Posterior cingulate gyrus (tissue), 11 donors: ENCODE measurements around the gene SLC4A4.
A peak's percentile ranks its signal among the peaks of the same experiment; 100 is the strongest.

ENCODE experiments used
- DNase-seq, 10 donors: peaks; one replicate each; pipeline versions ENCODE4 v3.0.0 to v3.0.0-alpha.2; 2020 to 2021; ENCODE audit warnings: mixed read lengths in 3 of 10
- intact Hi-C: fragments of 100-400 bp; cut with DNase I; formaldehyde crosslinking; loops from one replicate; pipeline ENCODE4 v1.15.1; 2023

SLC4A4 gene

DNA sequence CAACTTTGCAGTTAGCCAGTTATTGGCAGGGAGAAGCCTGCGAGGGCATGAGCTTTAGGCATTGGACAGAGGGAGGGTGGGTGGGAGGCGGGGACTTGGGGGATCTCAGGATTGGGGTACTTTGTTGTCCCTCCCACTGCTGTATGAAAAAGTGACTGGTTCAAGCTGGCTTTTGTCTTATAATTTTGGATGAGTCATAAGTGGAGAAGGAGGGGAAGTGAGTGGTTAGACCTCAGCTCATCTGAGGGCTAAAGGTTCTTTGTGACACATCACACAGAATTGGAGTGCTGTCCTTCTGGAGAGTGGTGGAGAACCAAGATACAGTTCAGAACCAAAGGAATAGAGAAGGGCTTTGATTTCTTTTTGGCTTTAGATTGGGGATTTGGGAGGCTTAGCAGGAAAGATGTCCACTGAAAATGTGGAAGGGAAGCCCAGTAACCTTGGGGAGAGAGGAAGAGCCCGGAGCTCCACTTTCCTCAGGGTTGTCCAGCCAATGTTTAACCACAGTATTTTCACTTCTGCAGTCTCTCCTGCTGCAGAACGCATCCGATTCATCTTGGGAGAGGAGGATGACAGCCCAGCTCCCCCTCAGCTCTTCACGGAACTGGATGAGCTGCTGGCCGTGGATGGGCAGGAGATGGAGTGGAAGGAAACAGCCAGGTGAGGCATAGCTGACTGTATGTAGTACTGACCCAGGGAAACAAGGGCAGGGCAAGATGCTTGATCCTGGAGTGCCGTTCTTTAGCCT, at the start of gene SLC4A4:
TSS of gene SLC4A4 (plus strand) at position 175 of the 748 bp plus-strand sequence.
- intact Hi-C loops, result no loop called here
- DNase-seq, result no peak

DNA sequence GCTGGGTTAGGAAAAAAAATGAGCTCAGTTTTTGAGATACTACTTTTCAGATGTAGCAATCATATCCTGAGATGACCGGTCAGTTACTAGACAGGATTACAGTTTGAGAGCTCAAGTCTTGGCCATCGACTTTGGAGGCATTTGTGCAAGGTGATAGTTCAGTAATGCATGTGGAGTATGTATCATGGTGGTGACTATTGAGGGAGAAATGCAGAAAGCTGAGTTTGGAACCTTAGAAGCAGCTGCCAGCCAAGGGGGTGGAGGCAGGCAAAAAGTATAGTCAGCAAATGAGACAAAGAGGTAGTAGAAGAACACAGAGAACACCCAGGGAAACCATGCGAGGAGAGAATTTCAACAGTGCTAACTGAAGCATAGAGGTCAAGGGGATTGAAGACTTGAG, 48.7 kb upstream of the SLC4A4 start:
- intact Hi-C loops, result no loop called here
- DNase-seq, result no peak

DNA sequence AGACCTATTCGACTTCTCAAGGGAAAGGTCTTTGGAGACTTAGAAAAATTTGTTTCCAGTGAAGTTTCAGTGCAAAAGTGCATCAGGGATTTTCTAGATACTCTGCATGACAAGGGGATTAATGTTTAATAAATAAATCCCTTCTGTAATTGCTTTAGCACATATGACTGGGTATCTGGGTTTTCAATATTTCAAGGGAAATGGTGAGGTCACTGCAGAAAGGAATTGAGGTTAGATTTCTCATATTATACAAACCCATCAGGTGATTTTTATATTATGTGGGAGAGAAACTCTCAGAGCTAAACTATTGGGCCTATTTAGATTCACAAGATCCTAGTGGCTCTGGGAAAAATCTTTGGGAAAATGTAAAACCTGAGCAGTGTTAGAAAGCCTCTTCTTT, 48.3 kb upstream of the SLC4A4 start:
- no peak for DNase-seq
- intact Hi-C loops, result no loop called here

DNA sequence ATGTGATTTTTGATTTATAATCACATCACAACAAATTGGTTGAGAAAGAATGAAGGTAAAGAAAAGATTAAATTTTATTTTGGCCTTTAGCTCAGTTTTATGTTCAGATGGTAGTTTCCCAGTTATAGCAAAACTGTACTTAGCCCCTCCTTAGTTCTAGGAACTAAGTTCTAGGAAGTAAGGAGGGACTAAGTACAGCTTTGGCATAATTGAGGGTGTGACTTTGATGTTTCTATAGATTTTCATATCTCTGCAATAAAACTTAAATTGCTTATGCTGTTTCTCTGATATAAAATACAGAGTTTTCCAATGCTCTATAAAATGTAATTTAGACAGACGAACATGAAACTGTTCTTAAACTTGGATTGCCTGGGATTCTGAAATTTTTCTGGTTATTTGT, 46.6 kb upstream of the SLC4A4 start:
- DNase-seq, result no peak
- intact Hi-C loops, result no loop called here

DNA sequence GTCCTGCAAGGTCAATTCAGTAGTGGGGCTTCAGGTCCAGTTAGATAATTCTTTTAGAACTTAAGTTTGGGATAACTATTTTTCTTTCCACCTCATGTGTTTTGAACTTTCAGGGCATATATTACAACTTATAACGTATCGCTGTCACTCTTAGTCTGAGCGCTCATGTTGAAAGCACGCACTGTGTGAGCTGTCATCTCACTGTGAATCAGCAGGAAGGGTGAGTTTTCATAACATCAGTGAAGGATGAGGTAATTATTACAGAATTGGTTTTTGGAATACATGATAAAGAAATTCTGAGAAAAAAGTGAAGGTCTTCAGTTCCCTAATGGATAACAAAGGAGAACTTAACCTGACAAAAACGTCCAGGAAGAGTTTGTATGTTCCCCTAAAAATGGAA, 45.1 kb upstream of the SLC4A4 start:
- DNase-seq, result no peak
- intact Hi-C loops, result no loop called here

DNA sequence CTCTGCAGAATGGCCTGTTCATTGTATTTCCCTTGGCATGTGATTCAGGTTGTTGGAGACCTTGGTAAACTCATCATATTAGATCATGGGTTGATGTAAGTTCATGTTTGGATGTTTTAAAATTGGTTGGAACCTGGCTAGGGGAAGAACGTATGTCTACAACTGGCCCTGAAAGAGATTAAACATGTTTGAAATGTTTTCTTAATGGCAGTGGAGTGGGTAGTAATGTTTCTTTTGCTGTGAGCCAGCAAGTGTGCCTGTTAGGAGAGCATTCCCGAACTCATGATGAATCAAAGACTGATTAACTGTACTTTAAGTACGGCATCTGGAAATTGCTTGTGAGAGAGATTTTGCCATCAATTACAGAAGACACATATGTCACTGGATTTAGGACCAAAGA, 44.5 kb upstream of the SLC4A4 start:
- no peak for DNase-seq
- intact Hi-C loops, result no loop called here

DNA sequence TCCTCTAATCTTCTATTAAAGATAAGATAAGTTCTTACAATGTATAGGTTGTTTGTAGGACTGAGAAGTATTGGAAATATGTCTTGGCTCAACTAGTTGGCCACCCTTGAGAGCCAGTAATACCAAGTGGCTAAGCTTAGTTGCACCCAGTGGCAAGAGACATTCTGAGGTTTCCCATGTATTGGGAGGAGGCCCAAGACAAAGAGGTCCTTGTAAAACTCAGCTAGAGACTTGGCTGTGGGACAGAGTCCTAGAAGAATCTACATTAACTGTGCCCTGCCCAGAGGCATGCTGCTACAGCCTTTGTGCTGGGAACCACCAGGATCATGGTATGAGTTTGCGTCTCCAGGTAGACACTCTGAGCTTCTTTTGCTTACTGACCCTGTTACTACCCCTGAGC, 41.9 kb upstream of the SLC4A4 start:
- intact Hi-C loops, result no loop called here
- peak in 2 of 10 donors; percentile 8 to 22 for DNase-seq

DNA sequence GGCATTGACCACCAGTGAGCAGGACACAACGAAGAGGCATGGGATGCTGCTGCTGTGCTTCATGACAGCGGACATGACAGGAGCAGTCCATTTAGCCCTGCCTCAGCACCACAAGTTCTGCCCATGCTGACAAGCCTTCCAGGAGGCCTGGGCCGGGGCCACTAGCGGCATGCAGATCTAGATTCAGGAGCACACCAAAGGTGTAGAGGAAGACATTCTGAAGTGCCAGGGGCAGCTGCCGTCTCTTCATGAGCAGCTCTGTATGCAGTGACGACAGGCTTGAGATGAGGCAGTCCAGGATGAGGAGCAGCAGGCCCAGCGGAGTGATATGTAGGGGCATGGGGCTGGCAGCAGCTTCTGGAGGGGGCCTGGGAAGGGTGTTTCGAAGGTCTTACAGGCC, 38.5 kb upstream of the SLC4A4 start:
- intact Hi-C loops, result no loop called here

DNA sequence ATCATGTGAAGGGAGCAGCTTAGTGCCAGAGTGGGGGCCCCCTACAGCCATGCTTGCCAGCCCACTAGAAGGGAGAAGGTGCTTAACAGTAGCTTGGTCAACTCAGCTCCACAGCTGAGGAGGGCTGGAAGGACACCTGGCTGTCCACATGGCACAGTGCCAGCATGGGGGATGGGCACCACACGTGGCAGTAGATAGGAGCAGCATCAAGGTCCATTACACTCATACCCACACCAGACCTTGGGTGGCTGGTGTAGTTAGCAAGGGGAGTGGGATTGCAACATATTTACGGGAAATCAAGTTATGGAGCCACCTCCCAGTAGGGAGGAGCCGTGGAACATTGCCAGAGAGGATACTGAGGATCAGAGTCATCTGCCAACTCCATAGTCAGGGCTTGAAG, 37.9 kb upstream of the SLC4A4 start:
- intact Hi-C loops, result no loop called here
- DNase-seq, result no peak

More for the DNA sequence above, 38.5 kb upstream of the SLC4A4 start:
- peak in 2 of 10 donors; percentile 70 to 76 for DNase-seq

DNA sequence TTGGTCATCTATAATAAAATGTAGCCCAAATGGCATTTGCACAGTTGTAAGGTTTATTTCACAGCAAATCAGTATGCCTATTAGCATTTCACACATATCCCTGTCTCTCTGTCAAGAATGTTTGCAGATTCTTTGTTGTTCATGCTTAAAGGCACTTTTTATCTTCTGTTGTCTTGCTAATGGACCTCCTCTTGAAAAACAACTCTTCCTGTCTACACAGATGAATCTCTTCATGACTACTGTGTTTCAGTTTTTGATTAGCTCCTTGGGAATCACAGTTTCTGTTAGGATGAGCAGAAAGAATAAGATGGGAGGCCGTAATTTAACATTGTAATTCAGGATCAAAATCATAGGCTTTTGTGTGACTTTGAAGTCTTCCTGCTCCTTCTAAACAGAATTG, 35.5 kb upstream of the SLC4A4 start:
- no peak for DNase-seq
- intact Hi-C loops, result no loop called here

DNA sequence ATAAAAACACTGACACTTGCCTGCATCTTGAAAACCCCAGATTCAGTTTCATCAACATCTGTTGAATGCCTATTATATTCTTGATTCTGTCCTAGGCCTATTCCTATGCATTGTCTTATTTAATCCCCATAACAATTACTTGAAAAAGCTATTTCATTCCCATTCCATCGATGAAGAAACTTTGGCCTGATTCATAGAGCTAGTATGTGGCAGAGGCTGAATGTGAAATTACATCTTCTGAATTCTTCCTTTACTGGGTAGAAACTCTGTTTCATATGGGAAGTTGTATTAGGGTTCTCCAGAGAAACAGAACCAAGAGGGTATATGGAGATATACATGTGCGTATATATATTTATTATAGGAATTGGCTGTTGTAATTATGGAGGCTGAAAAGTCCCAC, 35.0 kb upstream of the SLC4A4 start:
- intact Hi-C loops, result no loop called here
- DNase-seq, result no peak

DNA sequence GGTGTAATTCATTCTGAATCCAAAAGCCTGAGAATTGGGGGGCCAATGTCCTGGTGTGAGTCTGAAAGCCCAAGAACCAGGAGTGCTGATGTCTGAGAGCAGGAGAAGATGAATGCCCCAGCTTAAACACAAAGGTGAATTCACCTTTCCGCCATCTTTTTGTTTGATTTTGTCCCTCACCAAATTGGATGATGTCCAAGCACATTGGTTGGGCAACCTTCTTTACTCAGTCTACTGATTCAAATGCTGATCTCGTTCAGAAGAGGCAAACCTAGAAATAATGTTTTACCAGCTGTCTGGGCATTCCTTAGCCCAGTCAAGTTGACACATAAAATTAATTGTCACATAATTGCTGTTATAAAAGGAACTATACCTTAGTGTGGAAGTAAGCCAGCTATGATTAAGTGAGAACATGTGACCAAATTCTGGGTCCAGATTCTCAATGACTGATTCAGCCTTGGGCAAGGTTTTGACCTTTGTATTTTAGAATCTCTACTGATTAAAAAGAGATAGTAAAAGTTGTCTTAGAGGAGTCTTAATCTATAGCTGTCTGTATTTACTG, 34.5 kb upstream of the SLC4A4 start:
- intact Hi-C loops, result no loop called here

DNA sequence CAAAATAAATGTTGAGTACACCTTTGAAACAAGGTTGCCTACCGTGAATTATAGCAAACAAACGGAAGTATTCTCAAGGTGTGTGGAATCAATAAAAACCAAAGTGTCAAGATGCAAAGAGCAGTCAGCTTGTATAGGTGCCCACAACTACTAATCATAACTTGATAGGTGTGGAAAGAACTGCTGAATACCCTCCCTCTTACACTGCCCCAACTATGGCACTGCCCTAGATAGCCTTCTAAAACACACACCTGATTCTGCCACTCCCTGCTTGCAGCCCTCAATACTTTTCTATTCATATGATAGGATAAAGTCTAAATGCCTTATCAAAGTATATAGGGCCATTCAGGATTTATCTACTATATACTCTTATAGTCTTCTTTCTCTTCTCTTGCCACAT, 31.1 kb upstream of the SLC4A4 start:
- intact Hi-C loops, result no loop called here

More for the DNA sequence above, 34.5 kb upstream of the SLC4A4 start:
- DNase-seq, result no peak

DNA sequence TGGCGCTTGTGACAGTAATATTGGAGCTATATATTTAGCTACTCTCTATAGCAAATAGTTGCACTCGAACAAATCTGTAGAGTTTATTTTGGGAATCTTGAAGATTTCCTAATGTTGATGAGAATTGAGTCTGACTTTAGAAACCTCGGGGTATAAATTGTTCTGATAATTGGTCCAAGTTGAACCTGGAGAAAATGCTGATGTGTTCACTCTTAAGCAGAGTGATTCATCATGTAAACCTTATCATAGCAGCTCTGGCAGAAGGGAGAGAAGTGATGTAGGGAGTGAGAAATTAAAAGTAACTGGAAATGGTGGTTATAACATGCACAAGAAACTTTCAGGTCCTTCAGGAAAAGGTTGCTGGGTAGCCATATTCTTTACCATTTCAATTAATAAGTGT, 16.4 kb upstream of the SLC4A4 start:
- DNase-seq, result no peak
- intact Hi-C loops, result no loop called here

More for the DNA sequence above, 31.1 kb upstream of the SLC4A4 start:
- DNase-seq, result no peak

DNA sequence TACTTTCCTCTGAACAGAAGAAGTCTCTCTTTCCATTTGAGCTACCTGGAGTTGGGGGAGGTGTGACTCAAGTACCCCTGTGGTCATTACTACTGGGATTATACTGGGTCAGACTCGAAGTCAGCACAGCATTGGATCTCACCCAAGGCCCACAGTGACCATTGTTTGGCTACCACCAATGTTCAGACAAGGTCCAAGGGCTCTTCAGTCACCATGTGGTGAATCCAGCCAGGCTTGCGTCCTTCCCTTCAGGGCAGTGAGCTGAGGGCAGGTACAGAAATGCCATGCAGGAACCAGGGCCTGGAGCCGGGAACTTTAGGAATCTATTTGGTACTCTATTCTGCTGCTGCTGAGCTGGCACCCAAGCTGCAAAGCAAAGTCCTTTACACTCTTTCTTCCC, 5.5 kb upstream of the SLC4A4 start:
- intact Hi-C loops, result no loop called here
- no peak for DNase-seq

DNA sequence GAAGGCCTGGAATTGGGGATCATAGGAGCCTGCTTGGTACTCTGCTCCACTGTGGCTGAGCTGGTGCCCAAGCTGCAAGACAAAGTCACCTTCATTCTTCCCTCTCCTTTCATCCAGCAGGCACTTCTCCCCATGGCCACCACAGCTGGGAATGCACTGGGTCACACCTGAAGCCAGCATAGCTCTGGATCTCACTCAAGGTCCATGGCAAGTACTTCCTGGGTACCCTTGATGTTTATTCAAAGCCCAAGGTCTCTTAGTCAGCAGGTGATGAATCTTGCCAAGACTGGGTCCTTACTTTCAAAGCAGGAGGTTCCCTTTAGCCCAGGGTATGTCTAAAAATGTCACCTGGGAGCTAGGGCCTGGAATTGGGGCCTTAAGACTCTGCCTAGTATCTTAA, 4.9 kb upstream of the SLC4A4 start:
- intact Hi-C loops, result no loop called here
- no peak for DNase-seq

DNA sequence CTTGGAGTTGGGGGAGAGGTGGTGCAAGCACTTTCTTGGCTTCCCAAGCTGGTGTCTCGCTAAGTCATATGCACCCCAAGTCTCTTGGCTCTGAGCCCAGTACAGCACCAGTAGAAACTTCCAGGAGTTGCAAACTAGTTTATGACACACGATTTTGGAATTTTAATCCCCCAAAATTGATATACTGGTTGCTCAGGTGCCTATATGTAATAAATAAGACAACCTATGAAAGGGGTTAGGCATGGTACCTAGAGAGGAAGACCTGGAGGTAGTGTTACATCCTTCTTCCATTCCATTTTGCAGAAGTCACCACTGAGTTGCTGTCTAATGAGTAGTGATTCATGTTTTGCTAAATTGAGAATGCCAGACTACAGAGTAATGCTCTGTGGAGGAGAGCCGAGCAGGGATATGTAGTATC, 4.3 kb upstream of the SLC4A4 start:
- DNase-seq, result no peak

DNA sequence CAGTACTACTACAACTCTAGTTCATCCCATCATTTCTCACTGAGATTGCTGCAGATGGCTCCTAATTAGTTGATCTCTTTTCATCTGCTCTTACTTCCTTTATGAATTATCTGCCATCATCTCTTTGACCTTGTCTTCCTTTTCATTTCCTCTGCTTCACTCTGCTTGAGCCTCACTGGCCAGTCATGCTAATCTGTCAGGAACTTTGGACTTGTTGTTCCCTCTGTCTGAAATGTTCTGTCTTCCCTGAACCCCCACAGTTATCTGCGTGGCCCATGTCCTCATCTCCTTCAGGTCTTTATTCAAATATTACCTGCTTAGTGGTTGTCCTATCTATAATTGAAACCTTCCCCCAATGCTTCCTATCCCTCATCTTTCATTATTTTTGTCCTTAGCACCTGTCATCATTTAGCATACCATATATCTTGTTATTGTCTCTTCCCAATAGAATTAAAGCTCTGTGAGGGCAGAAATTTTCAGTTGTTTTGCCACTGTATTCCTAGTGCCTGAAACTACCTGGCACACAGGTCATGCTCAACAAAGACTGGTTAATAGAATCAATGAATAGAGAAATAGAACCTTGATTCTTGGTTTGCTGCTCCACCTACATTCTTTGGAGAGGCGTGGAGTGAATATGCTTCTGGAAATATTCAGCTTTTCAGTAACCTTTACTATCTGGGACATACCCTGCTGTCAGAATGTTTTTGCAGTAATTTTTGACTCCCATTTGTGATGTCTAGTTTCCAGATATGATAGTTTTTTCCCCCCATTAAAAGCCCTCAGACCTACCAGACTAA, 5.0 kb downstream of the SLC4A4 start:
- DNase-seq, result no peak
- intact Hi-C loops, result no loop called here

More for the DNA sequence above, 4.3 kb upstream of the SLC4A4 start:
- intact Hi-C loops, result no loop called here

DNA sequence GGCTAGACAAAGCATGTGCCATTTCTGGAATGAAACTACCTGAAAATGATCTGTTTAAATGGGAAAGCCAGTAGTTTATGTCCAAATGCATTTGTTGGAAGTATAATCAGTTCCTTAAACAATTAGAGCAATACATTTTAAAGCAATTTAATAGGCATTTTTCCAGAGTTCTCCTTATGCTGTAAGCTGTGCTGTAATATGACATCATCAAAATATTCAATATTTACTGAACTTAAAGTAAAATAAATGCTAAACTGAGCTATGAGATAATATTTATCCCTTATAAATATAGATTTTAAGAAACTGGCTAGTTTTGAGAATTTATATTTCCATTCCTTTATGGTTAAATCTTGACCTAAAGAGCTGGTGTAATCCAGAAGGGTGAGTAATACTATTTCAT, 7.9 kb downstream of the SLC4A4 start:
- intact Hi-C loops, result no loop called here
- DNase-seq, result no peak

DNA sequence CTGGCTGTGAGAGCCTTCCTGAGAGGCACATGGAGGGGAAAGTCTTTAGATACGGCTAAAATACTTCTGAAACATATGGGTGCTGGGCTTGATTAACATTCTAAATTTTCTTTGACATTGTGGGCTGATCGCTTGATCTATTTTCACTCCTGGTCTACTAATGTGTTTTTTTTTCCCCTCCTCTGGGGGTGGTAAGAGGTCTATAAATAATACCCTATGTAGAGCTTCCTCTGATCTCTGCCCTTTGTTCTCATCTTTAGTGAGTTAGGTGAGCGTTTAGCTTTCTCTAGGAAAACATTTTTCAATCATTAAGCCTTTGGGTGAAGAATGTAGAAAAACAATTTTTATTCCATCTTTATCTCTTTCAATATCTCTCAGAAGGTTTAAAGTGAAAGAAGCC, 9.8 kb downstream of the SLC4A4 start:
- intact Hi-C loops, result no loop called here
- DNase-seq, result no peak

DNA sequence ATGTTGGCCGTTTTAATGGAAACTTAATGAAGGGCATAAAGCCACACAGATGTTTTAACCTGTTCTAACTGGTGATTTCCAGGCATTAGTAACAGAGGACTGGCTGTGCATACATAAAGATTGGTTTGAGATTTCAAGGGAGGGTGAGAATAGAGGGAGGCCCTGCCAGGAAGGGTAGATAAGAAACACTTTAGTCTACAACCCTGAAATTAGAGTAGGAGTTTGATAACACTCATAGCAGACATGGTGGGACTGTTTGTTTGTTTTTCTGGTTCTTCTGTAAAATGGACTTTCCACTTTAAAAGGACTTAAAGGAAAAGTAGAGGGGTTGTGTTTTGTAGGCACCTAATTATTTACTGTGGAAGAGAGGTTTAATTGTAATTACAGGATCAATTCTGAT, 16.2 kb downstream of the SLC4A4 start:
- DNase-seq, result no peak
- intact Hi-C loops, result no loop called here

DNA sequence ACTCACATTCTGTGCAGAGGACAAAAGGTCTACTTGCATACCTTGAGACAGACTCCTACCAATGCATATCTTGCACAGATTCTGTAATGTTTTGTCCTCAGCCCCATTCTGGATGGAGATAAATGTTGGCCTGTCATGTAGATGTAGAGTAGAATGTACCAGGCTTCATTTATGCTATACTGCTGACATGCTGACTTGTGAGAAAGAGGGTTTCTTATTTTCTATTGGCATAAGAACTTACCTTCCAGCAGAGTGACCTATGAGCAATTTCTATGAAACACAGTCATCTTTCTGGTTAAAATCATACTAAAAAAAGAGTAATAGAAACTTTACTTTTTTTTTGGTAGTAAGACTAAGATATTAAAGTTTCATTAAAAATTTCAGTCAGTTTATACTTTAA, 17.2 kb downstream of the SLC4A4 start:
- intact Hi-C loops, result no loop called here
- DNase-seq, result no peak
